GM23338 (cell line): ENCODE measurements around the gene MLLT3. TPM values are rescaled to one million over a fixed set of nuclear protein-coding genes. Genes with fewer than 3 reads are reported as not detected.
A peak's percentile ranks its signal among the peaks of the same experiment; 100 is the strongest.

Source experiments
- ATAC-seq: fragments of 200-7000 bp; cut with Tn5 transposase; 3 replicates; pipeline ENCODE4 v1.9.1; 2020
- DNase-seq: peaks from one replicate; pipeline ENCODE4 v3.0.0-alpha.2; 2015; ENCODE audit warnings: low spot score
- H2AFZ ChIP-seq: fragments of 200-600 bp; sonication (generic); 2 replicates; pipeline ENCODE4 v1.8.0; 2016; ENCODE audit warnings: antibody characterized with exemption, mild to moderate bottlenecking, moderate library complexity
- H3F3A ChIP-seq: fragments of 200-600 bp; sonication (generic); replicated peaks from 2 replicates; pipeline ENCODE4 v1.8.0; 2017; ENCODE audit warnings: antibody characterized with exemption, mixed run types, low read depth
- H3K27ac ChIP-seq: fragments of 200-600 bp; sonication (generic); 2 replicates; pipeline ENCODE4 v1.6.1; 2016; ENCODE audit warnings: low read depth
- H3K27me3 ChIP-seq: fragments of 200-600 bp; sonication (generic); 2 replicates; pipeline ENCODE4 v1.8.0; 2016; ENCODE audit warnings: mild to moderate bottlenecking, mixed run types, moderate library complexity; ENCODE audit not compliant: insufficient read depth
- H3K36me3 ChIP-seq: fragments of 200-600 bp; sonication (generic); 2 replicates; pipeline ENCODE4 v1.8.0; 2016; ENCODE audit warnings: mild to moderate bottlenecking; ENCODE audit not compliant: insufficient read depth
- H3K4me1 ChIP-seq: fragments of 200-600 bp; sonication (generic); 2 replicates; pipeline ENCODE4 v1.8.0; 2016; ENCODE audit warnings: mild to moderate bottlenecking, moderate library complexity; ENCODE audit not compliant: insufficient read depth
- H3K4me2 ChIP-seq: fragments of 200-600 bp; sonication (generic); 2 replicates; pipeline ENCODE4 v1.7.1; 2017; ENCODE audit warnings: mixed run types
- H3K4me3 ChIP-seq: fragments of 200-600 bp; sonication (generic); 2 replicates; pipeline ENCODE4 v1.6.1; 2016; ENCODE audit warnings: mixed run types
- H3K79me2 ChIP-seq: fragments of 200-600 bp; sonication (generic); replicated peaks from 2 replicates; pipeline ENCODE4 v1.8.0; 2017; ENCODE audit warnings: mild to moderate bottlenecking; ENCODE audit not compliant: insufficient read depth
- H3K9me2 ChIP-seq: fragments of 200-600 bp; sonication (generic); 2 replicates; pipeline ENCODE4 v1.8.0; 2017; ENCODE audit not compliant: insufficient read depth
- H4K20me1 ChIP-seq: fragments of 200-600 bp; sonication (generic); replicated peaks from 2 replicates; pipeline ENCODE4 v1.8.0; 2017; ENCODE audit warnings: mild to moderate bottlenecking; ENCODE audit not compliant: insufficient read depth
- H3K27ac Mint-ChIP-seq: 2 replicates; pipeline ENCODE4 v1.8.0; 2020; ENCODE audit warnings: inconsistent platforms, mild to moderate bottlenecking, moderate library complexity, mixed read lengths
- H3K27me3 Mint-ChIP-seq: 3 replicates; pipeline ENCODE4 v1.8.0; 2022; ENCODE audit warnings: low read depth, mild to moderate bottlenecking, moderate library complexity, mixed read lengths, inconsistent platforms; ENCODE audit not compliant: insufficient read depth, poor library complexity
- H3K36me3 Mint-ChIP-seq: 3 replicates; pipeline ENCODE4 v1.8.0; 2021; ENCODE audit warnings: low read depth, mild to moderate bottlenecking, inconsistent platforms, moderate library complexity, mixed read lengths
- H3K4me1 Mint-ChIP-seq: 3 replicates; pipeline ENCODE4 v1.8.0; 2020; ENCODE audit warnings: mild to moderate bottlenecking, inconsistent platforms, mixed read lengths
- H3K4me3 Mint-ChIP-seq: 3 replicates; pipeline ENCODE4 v1.8.0; 2021; ENCODE audit warnings: moderate library complexity, mild to moderate bottlenecking, inconsistent platforms, mixed read lengths
- H3K9me3 Mint-ChIP-seq: 3 replicates; pipeline ENCODE4 v1.8.0; 2020; ENCODE audit warnings: moderate library complexity, mild to moderate bottlenecking, inconsistent platforms, mixed read lengths
- CREB1 ChIP-seq: fragments of 250-450 bp; sonication (Bioruptor Pico); IDR thresholded peaks from 2 replicates; pipeline ENCODE4 v1.5.0; 2020; ENCODE audit warnings: low read depth, mild to moderate bottlenecking, moderate library complexity
- CTCF ChIP-seq, 2 experiments: fragments of 200-600 bp in 1 of 2; sonication (generic) in 1 of 2; conservative IDR thresholded peaks; 2 replicates each; pipeline versions ENCODE4 v1.5.1 to v1.6.1; 2016 to 2017; ENCODE audit warnings: antibody characterized with exemption in 2 of 2, low read depth in 2 of 2, mild to moderate bottlenecking in 2 of 2, moderate library complexity in 1 of 2
- EZH2 ChIP-seq: fragments of 200-600 bp; sonication (generic); IDR thresholded peaks from one replicate; pipeline ENCODE4 v1.8.0; 2017; ENCODE audit warnings: antibody characterized with exemption, mild to moderate bottlenecking, low read depth; ENCODE audit not compliant: unreplicated experiment
- EZH2phosphoT487 ChIP-seq: fragments of 200-600 bp; sonication (generic); IDR thresholded peaks from one replicate; pipeline ENCODE4 v1.8.1; 2018; ENCODE audit warnings: antibody characterized with exemption; ENCODE audit not compliant: unreplicated experiment
- JUNB ChIP-seq: IDR thresholded peaks from one replicate; pipeline ENCODE4 v1.6.1; 2016; ENCODE audit warnings: antibody characterized with exemption; ENCODE audit not compliant: unreplicated experiment
- NANOG ChIP-seq: IDR thresholded peaks from 2 replicates; pipeline ENCODE4 v1.6.1; 2016; ENCODE audit warnings: antibody characterized with exemption, borderline replicate concordance
- POLR2AphosphoS5 ChIP-seq: IDR thresholded peaks from 2 replicates; pipeline ENCODE4 v1.6.1; 2016; ENCODE audit warnings: antibody characterized with exemption, low read depth
- STAT1 ChIP-seq: IDR thresholded peaks from one replicate; pipeline ENCODE4 v1.6.1; 2016; ENCODE audit warnings: antibody characterized with exemption; ENCODE audit not compliant: unreplicated experiment
- ZNF114 ChIP-seq: fragments of 250-450 bp; sonication (Bioruptor Pico); IDR thresholded peaks from 2 replicates; pipeline ENCODE4 v1.5.0; 2020; ENCODE audit warnings: mild to moderate bottlenecking, moderate library complexity
- ZNF331 ChIP-seq: fragments of 250-450 bp; sonication (Bioruptor Pico); IDR thresholded peaks from 2 replicates; pipeline ENCODE4 v1.5.0; 2020; ENCODE audit warnings: low read depth, mild to moderate bottlenecking, moderate library complexity
- polyA plus RNA-seq: library from polyadenylated mRNA; unstranded; fragments of >200 nt; fragmentation: Nextera tagmentation; extraction: Ambion mirVana; gene quantifications from 2 replicates; pipeline ENCODE4 v1.2.1, GENCODE V29; 2016
- total RNA-seq: library from RNA; depleted of rRNA; stranded (reverse); fragments of >200 nt; shearing (Covaris generic); gene quantifications from 2 replicates; pipeline ENCODE4 v1.2.3, GENCODE V29; 2014
- TF ChIP-seq, protein P1 (sequence below): IDR thresholded peaks from one replicate; pipeline ENCODE4 v1.6.1; 2018; ENCODE audit warnings: antibody characterized with exemption; ENCODE audit not compliant: unreplicated experiment
- TF ChIP-seq, protein P2 (sequence below): IDR thresholded peaks from 2 replicates; pipeline ENCODE4 v1.6.1; 2016; ENCODE audit warnings: antibody characterized with exemption

The MLLT3 gene
- total and polyA plus RNA-seq, 2 experiments from 2014 or later, result 7.5 to 9.5 TPM

DNA sequence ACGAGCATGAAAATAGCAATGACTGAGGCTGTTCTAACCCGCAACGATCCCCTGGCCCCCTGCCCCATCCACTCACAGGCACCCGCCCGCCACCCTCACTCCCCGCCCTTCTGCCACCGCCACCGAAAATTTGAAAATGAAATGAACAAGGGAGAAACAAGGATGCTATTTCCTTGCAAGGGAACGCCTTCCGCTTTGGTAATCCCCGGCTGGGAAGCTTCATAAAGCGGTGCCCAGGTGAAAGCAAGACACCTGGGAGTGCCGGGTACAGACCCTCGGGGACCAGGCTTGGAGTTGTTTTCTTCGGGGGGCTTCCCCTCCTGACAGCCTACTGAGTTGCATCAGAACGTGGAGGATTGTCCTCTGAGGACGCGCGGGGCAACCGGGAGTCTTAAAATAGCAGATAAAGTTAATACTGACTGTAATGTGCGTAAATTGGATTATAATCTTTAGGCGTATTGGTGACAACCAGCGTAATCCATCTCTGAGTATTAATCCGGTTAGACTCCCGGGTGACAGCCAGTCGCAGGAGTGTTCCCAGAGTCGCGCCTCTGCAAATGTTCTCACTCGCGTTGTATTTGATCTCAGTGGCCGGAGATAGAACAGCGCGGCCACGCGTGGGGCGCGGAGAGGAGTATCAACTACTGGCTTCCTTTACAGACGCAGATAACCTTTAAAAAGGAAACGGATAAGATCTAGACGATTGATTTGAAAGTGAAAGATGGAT, 885 bp upstream of the MLLT3 start (continued):
- TF ChIP-seq CTCF (conservative IDR thresholded peaks at IDR 0.05; ENCODE audit: low read depth in 2 of 2) (no peak), EZH2phosphoT487 (no peak), POLR2AphosphoS5 (no peak), NANOG (no peak)

GRCh38 chr9:20621471-20622329, 599 bp downstream of the MLLT3 start:
- H3K4me1 Mint-ChIP-seq, result peaks cover 24% of the 10 kb centered on the region; the same call in 2 of the 3 replicates
- H3K36me3 ChIP-seq, result no peaks in the 10 kb centered on the region
- peak overlapping the region; percentile 92 for H2AFZ ChIP-seq
- peaks cover 63% of the 10 kb centered on the region for H3K27me3 ChIP-seq
- H3K27ac Mint-ChIP-seq, result no peak overlapping the region
- peaks cover 15% of the 10 kb centered on the region for H3K4me1 ChIP-seq
- no peak for TF ChIP-seq EZH2phosphoT487
- TF ChIP-seq, protein P1, sequence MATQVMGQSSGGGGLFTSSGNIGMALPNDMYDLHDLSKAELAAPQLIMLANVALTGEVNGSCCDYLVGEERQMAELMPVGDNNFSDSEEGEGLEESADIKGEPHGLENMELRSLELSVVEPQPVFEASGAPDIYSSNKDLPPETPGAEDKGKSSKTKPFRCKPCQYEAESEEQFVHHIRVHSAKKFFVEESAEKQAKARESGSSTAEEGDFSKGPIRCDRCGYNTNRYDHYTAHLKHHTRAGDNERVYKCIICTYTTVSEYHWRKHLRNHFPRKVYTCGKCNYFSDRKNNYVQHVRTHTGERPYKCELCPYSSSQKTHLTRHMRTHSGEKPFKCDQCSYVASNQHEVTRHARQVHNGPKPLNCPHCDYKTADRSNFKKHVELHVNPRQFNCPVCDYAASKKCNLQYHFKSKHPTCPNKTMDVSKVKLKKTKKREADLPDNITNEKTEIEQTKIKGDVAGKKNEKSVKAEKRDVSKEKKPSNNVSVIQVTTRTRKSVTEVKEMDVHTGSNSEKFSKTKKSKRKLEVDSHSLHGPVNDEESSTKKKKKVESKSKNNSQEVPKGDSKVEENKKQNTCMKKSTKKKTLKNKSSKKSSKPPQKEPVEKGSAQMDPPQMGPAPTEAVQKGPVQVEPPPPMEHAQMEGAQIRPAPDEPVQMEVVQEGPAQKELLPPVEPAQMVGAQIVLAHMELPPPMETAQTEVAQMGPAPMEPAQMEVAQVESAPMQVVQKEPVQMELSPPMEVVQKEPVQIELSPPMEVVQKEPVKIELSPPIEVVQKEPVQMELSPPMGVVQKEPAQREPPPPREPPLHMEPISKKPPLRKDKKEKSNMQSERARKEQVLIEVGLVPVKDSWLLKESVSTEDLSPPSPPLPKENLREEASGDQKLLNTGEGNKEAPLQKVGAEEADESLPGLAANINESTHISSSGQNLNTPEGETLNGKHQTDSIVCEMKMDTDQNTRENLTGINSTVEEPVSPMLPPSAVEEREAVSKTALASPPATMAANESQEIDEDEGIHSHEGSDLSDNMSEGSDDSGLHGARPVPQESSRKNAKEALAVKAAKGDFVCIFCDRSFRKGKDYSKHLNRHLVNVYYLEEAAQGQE, result no peak
- TF ChIP-seq JUNB, result no peak
- no peak for TF ChIP-seq ZNF114 (CRISPR knock-in tag)
- no peak for TF ChIP-seq POLR2AphosphoS5
- TF ChIP-seq CREB1, result no peak
- TF ChIP-seq EZH2, result no peak
- TF ChIP-seq CTCF (conservative IDR thresholded peaks at IDR 0.05; ENCODE audit: low read depth in 2 of 2), result no peak
- no peak for TF ChIP-seq STAT1
- TF ChIP-seq ZNF331 (CRISPR knock-in tag), result no peak
- TF ChIP-seq, protein P2, sequence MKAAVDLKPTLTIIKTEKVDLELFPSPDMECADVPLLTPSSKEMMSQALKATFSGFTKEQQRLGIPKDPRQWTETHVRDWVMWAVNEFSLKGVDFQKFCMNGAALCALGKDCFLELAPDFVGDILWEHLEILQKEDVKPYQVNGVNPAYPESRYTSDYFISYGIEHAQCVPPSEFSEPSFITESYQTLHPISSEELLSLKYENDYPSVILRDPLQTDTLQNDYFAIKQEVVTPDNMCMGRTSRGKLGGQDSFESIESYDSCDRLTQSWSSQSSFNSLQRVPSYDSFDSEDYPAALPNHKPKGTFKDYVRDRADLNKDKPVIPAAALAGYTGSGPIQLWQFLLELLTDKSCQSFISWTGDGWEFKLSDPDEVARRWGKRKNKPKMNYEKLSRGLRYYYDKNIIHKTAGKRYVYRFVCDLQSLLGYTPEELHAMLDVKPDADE, result no peak
- H3K27ac ChIP-seq, result peak overlapping the region; percentile 70; the same call in 1 of the 2 replicates
- peak overlapping the region; percentile 87 for H3K4me3 Mint-ChIP-seq
- DNase-seq, result peak; percentile 68
- no peaks in the 10 kb centered on the region; the same call in 1 of the 2 replicates for H3F3A ChIP-seq
- peak overlapping the region; percentile 86 for H3K4me3 ChIP-seq
- peak overlapping the region; percentile 95 for H3K4me2 ChIP-seq
- peaks cover 57% of the 10 kb centered on the region for H3K27me3 Mint-ChIP-seq
- no peaks in the 10 kb centered on the region; the same call in 2 of the 3 replicates for H3K9me3 Mint-ChIP-seq
- H3K36me3 Mint-ChIP-seq, result no peaks in the 10 kb centered on the region; the same call in 2 of the 3 replicates
- H4K20me1 ChIP-seq, result no peaks in the 10 kb centered on the region
- H3K9me2 ChIP-seq, result no peaks in the 10 kb centered on the region
- H3K79me2 ChIP-seq, result no peaks in the 10 kb centered on the region; the same call in 1 of the 2 replicates
- ATAC-seq, result peak; percentile 50
